B cell (primary cell): ENCODE results near the gene ZNF429. TPM values are rescaled to one million over a fixed set of nuclear protein-coding genes. Genes with fewer than 3 reads are reported as not detected.

Experiments
- ATAC-seq: fragments of 200-7000 bp; cut with Tn5 transposase; one replicate; pipeline ENCODE4 v1.10.0; 2021; ENCODE audit warnings: low read depth, mild to moderate bottlenecking, moderate number of reproducible peaks, moderate library complexity
- CTCF ChIA-PET: fragments of 350-600 bp; sonication (Branson Sonifier 250); formaldehyde crosslinking; loops from one replicate; lab custom pipeline; 2021; ENCODE audit warnings: antibody characterized with exemption, inconsistent platforms; lab: Charles Lee
- POLR2A ChIA-PET: fragments of 350-600 bp; sonication (Branson Sonifier 250); formaldehyde crosslinking; loops from one replicate; lab custom pipeline; 2021; ENCODE audit warnings: antibody characterized with exemption; lab: Charles Lee
- DNase-seq: peaks from one replicate; pipeline ENCODE4 v3.0.0; 2013
- H2AFZ ChIP-seq: 2 replicates; pipeline ENCODE4 v1.6.1; 2012; ENCODE audit warnings: mild to moderate bottlenecking, low read depth, low read length; ENCODE audit not compliant: insufficient read depth, poor library complexity, severe bottlenecking
- H3K27ac ChIP-seq, 2 donors: 1 replicate in 1 of 2; 2 replicates in 1 of 2; pipeline ENCODE4 v1.5.1; 2012 to 2013; ENCODE audit warnings: low read length in 2 of 2, mild to moderate bottlenecking in 2 of 2, moderate library complexity in 1 of 2
- H3K27me3 ChIP-seq, 4 experiments: fragments of 200-600 bp in 1 of 4; sonication (generic) in 1 of 4; replicated peaks in 1 of 4; 1 replicate in 2 of 4; 2 replicates in 2 of 4; pipeline versions ENCODE4 v1.6.1 to v1.7.0; 2013 to 2016; ENCODE audit warnings: low read length in 3 of 4, mild to moderate bottlenecking in 2 of 4, mixed read lengths in 1 of 4, moderate library complexity in 1 of 4; ENCODE audit not compliant: insufficient read depth in 4 of 4, control insufficient read depth in 3 of 4; ENCODE audit errors: control extremely low read depth in 1 of 4
- H3K36me3 ChIP-seq, 2 experiments: replicated peaks in 1 of 2; 1 replicate in 1 of 2; 2 replicates in 1 of 2; pipeline versions ENCODE4 v1.6.1 to v1.7.1; 2013; ENCODE audit warnings: low read length in 1 of 2; ENCODE audit not compliant: insufficient read depth in 2 of 2, control insufficient read depth in 1 of 2; ENCODE audit errors: control extremely low read depth in 1 of 2, extremely low read depth in 1 of 2
- H3K4me1 ChIP-seq, 2 donors: fragments of 200-600 bp in 1 of 2; sonication (generic) in 1 of 2; 1 replicate in 1 of 2; 2 replicates in 1 of 2; pipeline versions ENCODE4 v1.5.1 to v1.6.1; 2013 to 2017; ENCODE audit warnings: low read length in 2 of 2; ENCODE audit not compliant: control insufficient read depth in 2 of 2, insufficient read depth in 2 of 2
- H3K4me2 ChIP-seq: replicated peaks from 2 replicates; pipeline ENCODE3; 2012; ENCODE audit warnings: mild to moderate bottlenecking, low read depth, low read length; ENCODE audit not compliant: poor library complexity, severe bottlenecking
- H3K4me3 ChIP-seq, 5 experiments: fragments of 200-600 bp in 1 of 5; sonication (generic) in 1 of 5; 1 replicate in 3 of 5; 2 replicates in 2 of 5; pipeline versions ENCODE4 v1.5.1 to v1.7.0; 2011 to 2016; ENCODE audit warnings: low read length in 4 of 5, mild to moderate bottlenecking in 4 of 5, low read depth in 2 of 5, control low read depth in 1 of 5, moderate library complexity in 1 of 5; ENCODE audit not compliant: insufficient read depth in 1 of 5; ENCODE audit errors: control extremely low read depth in 1 of 5, extremely low read depth in 1 of 5
- H3K79me2 ChIP-seq: fragments of 200-600 bp; sonication (generic); one replicate; pipeline ENCODE4 v1.6.0; 2016; ENCODE audit warnings: low read length; ENCODE audit not compliant: control insufficient read depth, insufficient read depth
- H3K9ac ChIP-seq: fragments of 200-600 bp; sonication (generic); 2 replicates; pipeline ENCODE4 v1.6.1; 2017; ENCODE audit warnings: mild to moderate bottlenecking, low read length, moderate library complexity
- H3K9me3 ChIP-seq, 3 donors: one replicate each; pipeline versions ENCODE4 v1.6.1 to v1.7.1; 2013; ENCODE audit warnings: low read length in 2 of 3; ENCODE audit not compliant: control insufficient read depth in 2 of 3, insufficient read depth in 1 of 3; ENCODE audit errors: control extremely low read depth in 1 of 3
- H4K20me1 ChIP-seq: 2 replicates; pipeline ENCODE4 v1.6.0; 2012; ENCODE audit warnings: mild to moderate bottlenecking, low read length; ENCODE audit not compliant: insufficient read depth, control insufficient read depth, poor library complexity, severe bottlenecking
- H3K27ac Mint-ChIP-seq: one replicate; pipeline ENCODE4 v1.8.0; 2021; ENCODE audit warnings: mixed read lengths
- H3K27me3 Mint-ChIP-seq: one replicate; pipeline ENCODE4 v1.8.0; 2021; ENCODE audit warnings: mixed read lengths
- H3K4me1 Mint-ChIP-seq: one replicate; pipeline ENCODE4 v1.8.0; 2021; ENCODE audit warnings: mixed read lengths
- H3K4me3 Mint-ChIP-seq: one replicate; pipeline ENCODE4 v1.8.0; 2021; ENCODE audit warnings: mixed read lengths
- H3K9me3 Mint-ChIP-seq: one replicate; pipeline ENCODE4 v1.8.0; 2022; ENCODE audit warnings: mixed read lengths; ENCODE audit not compliant: insufficient read depth
- EZH2 ChIP-seq: IDR thresholded peaks from 2 replicates; pipeline ENCODE4 v1.6.1; 2012; ENCODE audit warnings: borderline replicate concordance, low read depth, mild to moderate bottlenecking, moderate library complexity, low read length; ENCODE audit not compliant: insufficient read depth, poor library complexity, severe bottlenecking
- WGBS: methylation state at CpG from one replicate; pipeline ENCODE4 v1.1.5; 2013; ENCODE audit warnings: missing lambda C conversion rate; ENCODE audit not compliant: insufficient coverage; 5-methylcytosine and 5-hydroxymethylcytosine counted together
- intact Hi-C: fragments of 100-400 bp; cut with micrococcal nuclease; formaldehyde crosslinking; loops from one replicate; pipeline ENCODE4 v1.10.0; 2022
- polyA plus RNA-seq: library from polyadenylated mRNA; depleted of rRNA; stranded (reverse); fragments of >200 nt; gene quantifications from 2 replicates; pipeline ENCODE4 v1.2.3, GENCODE V29; 2012
- total RNA-seq, 2 donors: library from RNA; stranded (reverse); fragments of 120-200 nt in 1 of 2; gene quantifications; 1 replicate in 1 of 2; 2 replicates in 1 of 2; pipeline versions ENCODE4 v1.2.3 to v1.2.4, GENCODE V29; 2013 to 2022
- TF ChIP-seq, protein P1 (sequence below): fragments of 200-600 bp; IDR thresholded peaks from one replicate; pipeline ENCODE4 v1.8.0; 2022; ENCODE audit warnings: antibody characterized with exemption, mild to moderate bottlenecking

The ZNF429 gene
- total and polyA plus RNA-seq, 2 donors (not counting 1 experiment from before 2014, with no cell fraction given) = 15.8 to 23.2 TPM

DNA sequence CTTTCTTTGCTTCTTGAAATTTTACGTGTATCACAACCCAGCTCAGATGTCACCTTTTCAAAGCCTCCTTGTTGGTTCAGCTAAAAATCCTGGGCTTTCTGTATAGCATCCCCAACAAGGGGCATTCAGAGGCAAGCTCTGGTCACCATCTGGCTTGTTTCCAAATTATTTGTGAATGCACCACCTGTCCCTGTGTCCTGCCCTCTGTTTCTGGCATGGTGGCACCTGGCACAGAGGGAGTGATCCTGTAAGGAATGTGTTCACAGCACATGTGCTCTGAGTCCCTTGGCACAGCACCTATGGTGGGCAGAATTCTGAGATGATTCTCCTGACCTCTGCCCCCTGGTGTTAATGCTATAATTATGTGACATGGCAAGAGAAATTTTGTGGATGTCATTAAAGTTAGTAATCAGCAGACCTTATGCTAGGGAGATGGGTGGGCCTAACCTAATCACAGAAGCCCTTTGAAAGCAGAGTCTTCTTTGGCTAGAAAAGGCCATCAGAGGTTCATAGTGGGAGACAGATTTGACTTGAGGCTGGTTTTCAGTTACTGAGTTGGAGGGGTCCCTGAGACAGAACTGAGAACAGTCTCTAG is 76.3 kb downstream of the ZNF429 start:
- ChIA-PET POLR2A (no interaction called here), CTCF (interaction anchor here (1.2 kb wide), 1 partner anchor 97 kb away, joined by 3 read pairs; no protein-coding TSS in a partner anchor)
- Histone ChIP-seq H3K4me3 (no peak overlapping the region), H3K27ac (no peak overlapping the region), H4K20me1 (no peaks in the 10 kb centered on the region), H3K4me1 (peaks cover 0 to 5% of the 10 kb centered on the region in 2 donors), H3K9me3 (peaks cover 0 to 49% (median 3%) of the 10 kb centered on the region in 3 donors), H3K79me2 (no peaks in the 10 kb centered on the region), H3K36me3 (no peaks in the 10 kb centered on the region), H3K9ac (no peak overlapping the region), H2AFZ (no peak overlapping the region), H3K27me3 (peaks cover 0 to 8% (median 3%) of the 10 kb centered on the region in 4 experiments), H3K4me2 (no peak overlapping the region)
- Mint-ChIP-seq H3K27me3 (peaks cover 10% of the 10 kb centered on the region), H3K4me3 (no peak overlapping the region), H3K27ac (no peak overlapping the region), H3K4me1 (peaks cover 1% of the 10 kb centered on the region), H3K9me3 (peaks cover 2% of the 10 kb centered on the region)
- no peak for TF ChIP-seq EZH2
- TF ChIP-seq, protein P1, sequence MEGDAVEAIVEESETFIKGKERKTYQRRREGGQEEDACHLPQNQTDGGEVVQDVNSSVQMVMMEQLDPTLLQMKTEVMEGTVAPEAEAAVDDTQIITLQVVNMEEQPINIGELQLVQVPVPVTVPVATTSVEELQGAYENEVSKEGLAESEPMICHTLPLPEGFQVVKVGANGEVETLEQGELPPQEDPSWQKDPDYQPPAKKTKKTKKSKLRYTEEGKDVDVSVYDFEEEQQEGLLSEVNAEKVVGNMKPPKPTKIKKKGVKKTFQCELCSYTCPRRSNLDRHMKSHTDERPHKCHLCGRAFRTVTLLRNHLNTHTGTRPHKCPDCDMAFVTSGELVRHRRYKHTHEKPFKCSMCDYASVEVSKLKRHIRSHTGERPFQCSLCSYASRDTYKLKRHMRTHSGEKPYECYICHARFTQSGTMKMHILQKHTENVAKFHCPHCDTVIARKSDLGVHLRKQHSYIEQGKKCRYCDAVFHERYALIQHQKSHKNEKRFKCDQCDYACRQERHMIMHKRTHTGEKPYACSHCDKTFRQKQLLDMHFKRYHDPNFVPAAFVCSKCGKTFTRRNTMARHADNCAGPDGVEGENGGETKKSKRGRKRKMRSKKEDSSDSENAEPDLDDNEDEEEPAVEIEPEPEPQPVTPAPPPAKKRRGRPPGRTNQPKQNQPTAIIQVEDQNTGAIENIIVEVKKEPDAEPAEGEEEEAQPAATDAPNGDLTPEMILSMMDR = no peak
- no peak for ATAC-seq
- no peak for DNase-seq
- 100% methylated on average over 1 of the region's 1 CpG for WGBS
- intact Hi-C loops = no loop called here

DNA sequence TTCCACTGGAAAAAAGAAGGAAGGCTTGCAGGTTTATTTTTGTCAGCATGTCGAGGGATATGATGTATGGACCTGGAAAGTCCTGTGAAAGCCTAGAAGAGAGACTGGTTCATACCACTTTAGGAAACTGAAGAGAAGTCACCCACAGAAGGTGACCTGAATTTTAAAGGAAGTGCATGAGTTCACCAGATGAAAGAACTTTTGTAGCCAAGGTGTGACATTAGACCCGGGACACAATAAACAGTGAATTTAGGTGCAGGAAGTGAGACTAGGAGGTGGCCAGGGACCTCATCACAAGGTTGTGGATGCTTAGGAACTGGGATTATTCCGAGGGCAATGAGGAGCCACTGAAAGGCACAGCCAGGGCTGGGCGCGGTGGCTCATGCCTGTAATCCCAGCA is 79.1 kb downstream of the ZNF429 start:
- Histone ChIP-seq H3K27me3 (peaks cover 0 to 13% (median 4%) of the 10 kb centered on the region in 4 experiments), H3K9me3 (peaks cover 0 to 58% (median 0%) of the 10 kb centered on the region in 3 donors), H3K27ac (no peak overlapping the region), H3K4me3 (no peak overlapping the region), H3K4me1 (peaks cover 0 to 7% of the 10 kb centered on the region in 2 donors), H3K36me3 (no peaks in the 10 kb centered on the region), H3K4me2 (no peak overlapping the region), H3K79me2 (no peaks in the 10 kb centered on the region), H3K9ac (no peak overlapping the region), H4K20me1 (no peaks in the 10 kb centered on the region), H2AFZ (no peak overlapping the region)
- no peak overlapping the region for H3K4me3 Mint-ChIP-seq
- intact Hi-C loops = no loop called here
- TF ChIP-seq EZH2 = no peak
- TF ChIP-seq, protein P1 = no peak
- H3K27me3 Mint-ChIP-seq = peaks cover 22% of the 10 kb centered on the region
- no peak for ATAC-seq
- ChIA-PET CTCF (no interaction called here), POLR2A (no interaction called here)
- H3K9me3 Mint-ChIP-seq = no peaks in the 10 kb centered on the region
- H3K27ac Mint-ChIP-seq = no peak overlapping the region
- peaks cover 4% of the 10 kb centered on the region for H3K4me1 Mint-ChIP-seq
- WGBS = 80% methylated on average over 5 of the region's 5 CpGs
- no peak for DNase-seq
